Activated naive CD8-positive, alpha-beta T cell (primary cell): Measurements from ENCODE around the gene SH3GL1.

Experiments used
- H3K27ac Mint-ChIP-seq: one replicate; pipeline ENCODE4 v1.8.0; 2021; ENCODE audit warnings: mixed read lengths
- H3K27me3 Mint-ChIP-seq: one replicate; pipeline ENCODE4 v1.8.0; 2021; ENCODE audit warnings: mixed read lengths
- H3K36me3 Mint-ChIP-seq: one replicate; pipeline ENCODE4 v1.8.0; 2021; ENCODE audit warnings: mixed read lengths
- H3K4me1 Mint-ChIP-seq: one replicate; pipeline ENCODE4 v1.8.0; 2021; ENCODE audit warnings: low read depth, mixed read lengths
- H3K4me3 Mint-ChIP-seq: one replicate; pipeline ENCODE4 v1.8.0; 2021; ENCODE audit warnings: mild to moderate bottlenecking, mixed read lengths
- H3K9me3 Mint-ChIP-seq: one replicate; pipeline ENCODE4 v1.8.0; 2021; ENCODE audit warnings: low read depth, mixed read lengths

The SH3GL1 gene

GRCh38 chr19:4393947-4394590 is 6.3 kb downstream of the SH3GL1 start:
- Mint-ChIP-seq H3K36me3 (peaks cover 2% of the 10 kb centered on the region), H3K4me3 (no peak overlapping the region), H3K4me1 (peaks cover 58% of the 10 kb centered on the region), H3K9me3 (no peaks in the 10 kb centered on the region), H3K27me3 (no peaks in the 10 kb centered on the region), H3K27ac (no peak overlapping the region)

GRCh38 chr19:4391701-4392483 is 8.5 kb downstream of the SH3GL1 start:
- Mint-ChIP-seq H3K27ac (no peak overlapping the region), H3K4me1 (peaks cover 43% of the 10 kb centered on the region), H3K36me3 (peaks cover 1% of the 10 kb centered on the region), H3K27me3 (no peaks in the 10 kb centered on the region), H3K4me3 (no peak overlapping the region), H3K9me3 (no peaks in the 10 kb centered on the region)

- Mint-ChIP-seq H3K27me3 (no peaks in the 10 kb centered on the region), H3K9me3 (no peaks in the 10 kb centered on the region), H3K36me3 (no peaks in the 10 kb centered on the region), H3K4me1 (peaks cover 37% of the 10 kb centered on the region), H3K4me3 (no peak overlapping the region), H3K27ac (no peak overlapping the region)
Measured at GRCh38 chr19:4391306-4391693, 9.0 kb downstream of the SH3GL1 start.

GRCh38 chr19:4390567-4391305 is 9.6 kb downstream of the SH3GL1 start:
- H3K27me3 Mint-ChIP-seq = no peaks in the 10 kb centered on the region

GRCh38 chr19:4390017-4390566 is 10.3 kb downstream of the SH3GL1 start:
- Mint-ChIP-seq H3K4me3 (peak overlapping the region; percentile 43), H3K9me3 (no peaks in the 10 kb centered on the region), H3K27me3 (no peaks in the 10 kb centered on the region), H3K27ac (peak overlapping the region; percentile 70), H3K36me3 (no peaks in the 10 kb centered on the region), H3K4me1 (peaks cover 33% of the 10 kb centered on the region)

More at GRCh38 chr19:4390567-4391305, 9.6 kb downstream of the SH3GL1 start:
- peaks cover 35% of the 10 kb centered on the region for H3K4me1 Mint-ChIP-seq
- H3K4me3 Mint-ChIP-seq = no peak overlapping the region
- no peaks in the 10 kb centered on the region for H3K36me3 Mint-ChIP-seq
- H3K9me3 Mint-ChIP-seq = no peaks in the 10 kb centered on the region
- peak overlapping the region; percentile 41 for H3K27ac Mint-ChIP-seq

GRCh38 chr19:4389511-4390016 is 10.8 kb downstream of the SH3GL1 start:
- peaks cover 29% of the 10 kb centered on the region for H3K4me1 Mint-ChIP-seq
- H3K27me3 Mint-ChIP-seq = no peaks in the 10 kb centered on the region
- H3K9me3 Mint-ChIP-seq = no peaks in the 10 kb centered on the region
- no peak overlapping the region for H3K27ac Mint-ChIP-seq
- no peaks in the 10 kb centered on the region for H3K36me3 Mint-ChIP-seq
- no peak overlapping the region for H3K4me3 Mint-ChIP-seq

- Mint-ChIP-seq H3K27ac (no peak overlapping the region), H3K4me1 (peaks cover 23% of the 10 kb centered on the region), H3K9me3 (no peaks in the 10 kb centered on the region), H3K4me3 (no peak overlapping the region), H3K36me3 (no peaks in the 10 kb centered on the region), H3K27me3 (no peaks in the 10 kb centered on the region)
Measured at GRCh38 chr19:4389064-4389375, 11.3 kb downstream of the SH3GL1 start.

GRCh38 chr19:4388337-4389063 is 11.8 kb downstream of the SH3GL1 start:
- Mint-ChIP-seq H3K9me3 (no peaks in the 10 kb centered on the region), H3K4me3 (no peak overlapping the region), H3K36me3 (no peaks in the 10 kb centered on the region), H3K4me1 (peaks cover 22% of the 10 kb centered on the region), H3K27ac (no peak overlapping the region), H3K27me3 (no peaks in the 10 kb centered on the region)

GRCh38 chr19:4386041-4386782 is 14.1 kb downstream of the SH3GL1 start:
- no peaks in the 10 kb centered on the region for H3K36me3 Mint-ChIP-seq
- no peak overlapping the region for H3K4me3 Mint-ChIP-seq
- no peak overlapping the region for H3K27ac Mint-ChIP-seq
- H3K9me3 Mint-ChIP-seq = no peaks in the 10 kb centered on the region
- peaks cover 22% of the 10 kb centered on the region for H3K4me1 Mint-ChIP-seq
- H3K27me3 Mint-ChIP-seq = no peaks in the 10 kb centered on the region

GRCh38 chr19:4385291-4386040 is 14.9 kb downstream of the SH3GL1 start:
- H3K9me3 Mint-ChIP-seq = no peaks in the 10 kb centered on the region
- H3K36me3 Mint-ChIP-seq = no peaks in the 10 kb centered on the region
- H3K27ac Mint-ChIP-seq = no peak overlapping the region
- H3K4me1 Mint-ChIP-seq = peaks cover 22% of the 10 kb centered on the region
- no peaks in the 10 kb centered on the region for H3K27me3 Mint-ChIP-seq
- H3K4me3 Mint-ChIP-seq = no peak overlapping the region

GRCh38 chr19:4380254-4380727 is 20.1 kb downstream of the SH3GL1 start:
- Mint-ChIP-seq H3K4me1 (peaks cover 55% of the 10 kb centered on the region), H3K27me3 (no peaks in the 10 kb centered on the region), H3K4me3 (peak overlapping the region; percentile 80), H3K27ac (peak overlapping the region; percentile 91), H3K9me3 (no peaks in the 10 kb centered on the region), H3K36me3 (no peaks in the 10 kb centered on the region)

- Mint-ChIP-seq H3K27ac (peak overlapping the region; percentile 91), H3K4me3 (peak overlapping the region; percentile 80), H3K4me1 (peaks cover 55% of the 10 kb centered on the region), H3K9me3 (no peaks in the 10 kb centered on the region), H3K27me3 (no peaks in the 10 kb centered on the region), H3K36me3 (no peaks in the 10 kb centered on the region)
Measured at GRCh38 chr19:4379383-4380253, 20.7 kb downstream of the SH3GL1 start.
